Gastrocnemius medialis (tissue), 4 donors: ENCODE results near the gene MRPL19.

Experiments used
- POLR2A ChIP-seq, 2 donors: fragments of 450-650 bp; IDR thresholded peaks; one replicate each; pipeline ENCODE4 v1.6.1; 2017; ENCODE audit warnings: antibody characterized with exemption in 2 of 2, mild to moderate bottlenecking in 2 of 2, moderate library complexity in 2 of 2
- TF ChIP-seq, protein P1 (sequence below), 5 experiments: fragments of 450-650 bp in 3 of 5; fragments of 200-600 bp in 2 of 5; sonication (generic) in 2 of 5; IDR thresholded peaks in 4 of 5; conservative IDR thresholded peaks in 1 of 5; 1 replicate in 4 of 5; 2 replicates in 1 of 5; pipeline ENCODE4 v1.5.1; 2016 to 2019; ENCODE audit warnings: antibody characterized with exemption in 5 of 5, mild to moderate bottlenecking in 3 of 5, moderate library complexity in 3 of 5

- TF ChIP-seq, protein P1, sequence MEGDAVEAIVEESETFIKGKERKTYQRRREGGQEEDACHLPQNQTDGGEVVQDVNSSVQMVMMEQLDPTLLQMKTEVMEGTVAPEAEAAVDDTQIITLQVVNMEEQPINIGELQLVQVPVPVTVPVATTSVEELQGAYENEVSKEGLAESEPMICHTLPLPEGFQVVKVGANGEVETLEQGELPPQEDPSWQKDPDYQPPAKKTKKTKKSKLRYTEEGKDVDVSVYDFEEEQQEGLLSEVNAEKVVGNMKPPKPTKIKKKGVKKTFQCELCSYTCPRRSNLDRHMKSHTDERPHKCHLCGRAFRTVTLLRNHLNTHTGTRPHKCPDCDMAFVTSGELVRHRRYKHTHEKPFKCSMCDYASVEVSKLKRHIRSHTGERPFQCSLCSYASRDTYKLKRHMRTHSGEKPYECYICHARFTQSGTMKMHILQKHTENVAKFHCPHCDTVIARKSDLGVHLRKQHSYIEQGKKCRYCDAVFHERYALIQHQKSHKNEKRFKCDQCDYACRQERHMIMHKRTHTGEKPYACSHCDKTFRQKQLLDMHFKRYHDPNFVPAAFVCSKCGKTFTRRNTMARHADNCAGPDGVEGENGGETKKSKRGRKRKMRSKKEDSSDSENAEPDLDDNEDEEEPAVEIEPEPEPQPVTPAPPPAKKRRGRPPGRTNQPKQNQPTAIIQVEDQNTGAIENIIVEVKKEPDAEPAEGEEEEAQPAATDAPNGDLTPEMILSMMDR (IDR thresholded peaks at IDR 0.05 in 4 of 5, conservative IDR thresholded peaks at IDR 0.05 in 1 of 5) = peak; percentile 44 to 87 (median 52)
- TF ChIP-seq POLR2A (IDR thresholded peaks at IDR 0.05) = no peak
Observed at GRCh38 chr2:75627902-75628504, 18.6 kb upstream of the MRPL19 start.
